SK-N-MC (cell line): Measurements from ENCODE around the gene NPFF.
"Not testable (repeated sequence)": the region's sequence is repeated elsewhere in the genome, so short reads cannot be mapped to it uniquely, and the experiment has no call there.

ENCODE experiments used
- DNase-seq: peaks from one replicate; pipeline ENCODE4 v3.0.0-alpha.2; 2011; ENCODE audit warnings: low read depth, low spot score
- H3K27ac ChIP-seq: fragments of 200-600 bp; sonication (generic); 2 replicates; pipeline ENCODE4 v1.5.1; 2016; ENCODE audit warnings: mixed run types
- H3K36me3 ChIP-seq: fragments of 200-600 bp; sonication (generic); 2 replicates; pipeline ENCODE4 v1.6.1; 2017; ENCODE audit warnings: antibody characterized with exemption, low read length, mixed read lengths; ENCODE audit not compliant: insufficient read depth
- H3K4me3 ChIP-seq: fragments of 200-600 bp; sonication (generic); 2 replicates; pipeline ENCODE4 v1.5.1; 2016
- H3K9ac ChIP-seq: fragments of 200-600 bp; sonication (generic); 2 replicates; pipeline ENCODE4 v1.8.0; 2017; ENCODE audit warnings: mixed run types, mixed read lengths; ENCODE audit not compliant: insufficient read length
- H3K9me3 ChIP-seq: fragments of 200-600 bp; sonication (generic); 2 replicates; pipeline ENCODE4 v1.6.1; 2017; ENCODE audit warnings: low read depth, mild to moderate bottlenecking, antibody characterized with exemption, low read length, moderate library complexity, mixed read lengths
- EZH2 ChIP-seq: fragments of 200-600 bp; sonication (generic); IDR thresholded peaks from one replicate; pipeline ENCODE4 v1.6.1; 2017; ENCODE audit warnings: antibody characterized with exemption
- FOXP2 ChIP-seq: optimal IDR thresholded peaks from 2 replicates; pipeline ENCODE3; 2011; ENCODE audit warnings: mild to moderate bottlenecking, moderate library complexity; ENCODE audit not compliant: insufficient read depth; ENCODE audit errors: extremely low read length, control extremely low read depth
- POLR2AphosphoS5 ChIP-seq: IDR thresholded peaks from 2 replicates; pipeline ENCODE4 v1.6.1; 2012; ENCODE audit warnings: mild to moderate bottlenecking, low read depth, low read length, borderline replicate concordance

The NPFF gene

DNA sequence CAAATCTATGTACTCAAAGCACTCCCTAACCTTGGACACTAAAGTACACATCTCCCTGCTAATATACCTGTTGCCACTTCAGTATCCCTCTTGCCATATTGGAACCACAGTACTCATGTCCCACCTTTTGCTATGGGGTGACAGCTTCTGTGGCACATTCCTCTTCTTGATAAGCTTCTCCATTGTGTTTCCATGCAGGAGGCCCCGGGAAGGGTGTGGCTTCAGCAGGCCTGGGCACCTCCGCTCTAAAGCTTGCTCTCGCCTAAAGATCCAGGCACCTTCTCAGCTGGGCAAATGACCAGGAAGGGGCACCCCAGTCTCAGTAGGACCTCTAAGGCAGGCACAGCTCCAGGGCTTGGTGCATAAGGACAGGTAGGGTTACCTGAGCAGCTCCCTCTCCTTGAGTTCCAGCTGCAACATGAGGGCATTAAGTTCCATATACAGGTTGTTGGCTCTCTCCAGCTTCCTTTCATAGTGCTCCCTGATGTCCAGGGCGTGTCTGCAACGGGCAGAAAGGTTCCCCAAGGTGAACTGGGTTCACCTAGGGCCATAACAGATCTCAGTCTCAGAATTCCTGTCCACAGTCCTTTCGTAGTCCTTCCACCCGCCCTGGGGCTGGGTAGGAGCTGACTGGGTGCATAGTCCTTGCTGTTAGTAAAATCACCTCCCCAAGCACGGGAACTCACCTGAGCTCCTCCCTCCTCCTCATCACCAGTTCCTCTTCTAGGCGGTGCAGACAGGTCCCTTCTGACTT, 23.9 kb downstream of the NPFF start:
- Histone ChIP-seq H3K36me3 (peaks cover 53% of the 10 kb centered on the region), H3K27ac (0 out of 2 replicates have a peak overlapping the region, but pooled peaks have one; percentile 28)
- no peak for DNase-seq

DNA sequence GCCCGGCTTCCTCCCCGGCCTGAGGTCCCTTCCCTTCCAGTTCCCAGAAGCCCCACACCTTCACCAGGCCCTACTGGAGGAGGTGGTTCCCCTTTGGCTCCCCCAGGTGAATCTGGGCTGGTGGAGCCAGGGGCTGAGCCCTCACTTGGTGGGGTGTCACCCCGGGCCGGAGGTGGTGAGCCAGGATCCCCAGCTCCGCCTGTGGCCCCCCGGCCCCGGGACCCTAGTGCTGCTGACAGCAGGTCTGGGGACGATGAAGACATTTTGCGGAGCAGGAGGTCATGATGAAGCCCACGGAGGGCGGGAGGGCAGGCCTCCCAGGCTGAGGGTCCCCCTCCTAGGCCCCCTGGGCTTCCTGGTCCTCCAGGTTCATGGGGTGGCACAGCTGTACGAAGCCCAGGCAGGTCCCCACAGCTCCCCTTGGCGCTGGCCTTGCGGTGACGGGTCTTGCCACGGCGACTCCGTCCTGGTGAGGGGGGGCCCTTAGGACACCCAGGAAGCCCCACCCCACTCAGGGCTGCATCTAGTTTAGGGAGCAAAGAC, 24.6 kb downstream of the NPFF start:
- DNase-seq: no peak

More for the DNA sequence above, 23.9 kb downstream of the NPFF start:
- TF ChIP-seq EZH2 (no peak), POLR2AphosphoS5 (no peak; the same call in none of the 2 replicates), FOXP2 (no peak)
- Histone ChIP-seq H3K4me3 (no peak overlapping the region), H3K9me3 (no peaks in the 10 kb centered on the region), H3K9ac (no peak overlapping the region)

DNA sequence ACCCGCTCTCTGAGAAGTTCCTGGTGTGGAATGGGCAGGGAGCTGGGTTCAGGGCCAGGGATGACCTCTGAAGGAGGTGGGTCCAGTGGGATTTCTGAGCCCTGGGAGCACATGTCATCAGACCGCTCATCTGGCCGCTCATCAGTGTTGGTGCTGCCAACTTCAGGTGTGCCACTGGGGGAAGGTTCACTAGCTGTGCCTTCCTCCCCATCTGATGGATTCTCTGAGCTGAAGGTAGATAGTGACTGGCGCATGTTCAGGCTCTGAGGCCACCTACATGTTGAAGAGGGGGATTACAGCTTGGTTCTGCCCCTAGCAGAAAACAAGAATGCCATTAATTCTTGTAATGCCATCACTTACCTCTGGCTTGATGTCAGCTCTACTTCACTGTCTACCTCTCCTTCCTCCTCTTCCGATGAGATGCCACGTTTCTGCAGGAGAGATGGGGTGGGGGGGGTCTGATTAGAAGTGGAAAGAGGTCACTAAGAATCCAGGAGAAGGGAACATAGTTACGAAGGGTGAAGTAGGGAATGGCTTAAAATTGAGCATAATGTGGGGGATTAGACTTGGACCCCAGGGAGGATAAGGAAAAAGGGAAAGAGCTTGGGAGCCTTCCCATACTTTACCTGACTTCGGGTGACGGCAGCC, 25.2 kb downstream of the NPFF start:
- no peak for DNase-seq
- Histone ChIP-seq H3K36me3 (peaks cover 67% of the 10 kb centered on the region), H3K4me3 (no peak overlapping the region), H3K27ac (peak overlapping the region; percentile 54), H3K9me3 (no peaks in the 10 kb centered on the region), H3K9ac (no peak overlapping the region)
- TF ChIP-seq EZH2: no peak
- TF ChIP-seq FOXP2: no peak
- TF ChIP-seq POLR2AphosphoS5: no peak; the same call in none of the 2 replicates

More for the DNA sequence above, 24.6 kb downstream of the NPFF start:
- H3K4me3 ChIP-seq: no peak overlapping the region
- no peak for TF ChIP-seq EZH2
- no peak for TF ChIP-seq FOXP2
- no peak; the same call in 1 of the 2 replicates for TF ChIP-seq POLR2AphosphoS5
- H3K27ac ChIP-seq: no peak overlapping the region
- H3K9ac ChIP-seq: no peak overlapping the region
- H3K9me3 ChIP-seq: no peaks in the 10 kb centered on the region
- peaks cover 61% of the 10 kb centered on the region for H3K36me3 ChIP-seq

DNA sequence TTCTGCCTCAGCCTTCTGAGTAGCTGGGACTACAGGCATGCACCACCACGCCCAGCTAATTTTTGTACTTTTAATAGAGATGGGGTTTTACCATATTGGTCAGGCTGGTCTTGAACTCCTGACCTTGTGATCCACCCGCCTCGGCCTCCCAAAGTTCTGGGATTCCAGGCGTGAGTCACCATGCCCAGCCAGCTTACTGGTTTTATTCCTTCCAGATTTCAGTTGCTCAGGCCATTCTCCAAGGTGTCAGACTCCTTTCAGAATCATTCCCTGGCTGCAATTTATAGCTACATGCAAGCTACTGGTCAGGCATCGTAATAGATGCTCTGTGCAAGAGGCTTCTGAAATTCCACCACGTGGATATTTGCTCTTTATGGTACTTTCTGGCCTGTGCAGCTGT, 25.8 kb downstream of the NPFF start:
- H3K36me3 ChIP-seq: peaks cover 73% of the 10 kb centered on the region
- not testable (repeated sequence) for H3K4me3 ChIP-seq, H3K9ac ChIP-seq, DNase-seq, H3K9me3 ChIP-seq
- H3K27ac ChIP-seq: peak overlapping the region; percentile 54

DNA sequence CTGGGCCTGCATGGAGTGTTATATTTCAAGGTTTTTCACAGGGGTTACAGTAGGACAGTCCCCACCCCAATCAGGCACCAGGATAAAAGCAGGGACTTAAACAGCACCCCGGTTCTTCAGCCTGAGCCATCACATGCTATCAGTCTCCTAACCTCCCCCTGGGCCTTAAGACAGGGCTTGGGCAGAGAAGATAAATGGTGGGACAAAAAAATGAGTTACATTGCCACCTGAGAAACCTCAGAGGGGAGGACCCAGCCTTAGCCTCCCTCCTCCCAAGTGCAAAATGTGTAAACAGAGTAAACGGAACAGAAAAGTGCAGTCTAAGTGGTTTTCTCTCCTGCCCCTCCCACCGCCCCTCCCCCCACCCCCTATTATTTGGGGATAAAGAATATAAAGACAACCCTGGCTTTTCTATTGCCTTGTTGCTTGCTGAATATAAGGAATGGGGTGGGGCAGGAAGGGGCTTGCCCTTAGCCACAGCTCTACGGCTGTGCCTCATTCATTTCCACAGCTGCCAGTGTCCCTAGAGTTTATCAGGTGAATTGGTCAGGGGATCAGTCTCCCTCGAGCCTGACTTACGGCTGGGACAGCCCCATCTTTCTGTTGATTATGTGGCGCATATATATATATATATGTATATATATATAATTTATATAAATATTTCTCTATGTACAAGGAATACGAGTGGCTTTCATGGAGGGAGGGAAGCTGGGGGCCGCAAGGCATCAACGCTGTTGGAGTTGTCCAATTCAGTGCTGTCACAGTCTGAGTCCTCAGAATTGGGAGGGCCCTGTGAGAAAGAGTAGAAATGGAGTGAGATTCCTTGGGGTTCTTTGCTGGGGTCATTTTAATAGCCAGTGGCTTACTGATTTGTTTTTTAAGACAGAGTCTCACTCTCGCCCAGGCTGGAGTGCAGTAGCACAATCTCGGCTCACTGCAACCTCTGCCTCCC, 26.5 kb downstream of the NPFF start:
- H3K36me3 ChIP-seq: peaks cover 80% of the 10 kb centered on the region

DNA sequence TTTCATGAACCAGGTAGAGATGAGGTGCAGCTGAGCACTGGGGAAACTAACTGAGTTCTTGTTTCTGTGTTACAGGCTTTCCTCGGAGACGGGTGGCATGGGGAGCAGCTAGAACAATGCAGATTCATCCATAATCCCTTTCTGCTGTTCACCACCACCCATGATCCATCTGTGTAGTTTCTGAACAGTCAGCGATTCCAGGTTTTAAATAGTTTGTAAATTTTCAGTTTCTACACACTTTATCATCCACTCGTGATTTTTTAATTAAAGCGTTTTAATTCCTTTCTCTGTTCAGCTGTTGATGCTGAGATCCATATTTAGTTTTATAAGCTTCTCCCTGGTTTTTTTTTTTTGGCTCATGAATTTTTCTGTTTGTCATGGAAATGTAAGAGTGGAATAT, 28.0 kb downstream of the NPFF start:
- no peak for TF ChIP-seq FOXP2
- TF ChIP-seq EZH2: no peak
- Histone ChIP-seq H3K4me3 (no peak overlapping the region), H3K9ac (no peak overlapping the region), H3K27ac (peak overlapping the region; percentile 80), H3K36me3 (peaks cover 84% of the 10 kb centered on the region), H3K9me3 (no peaks in the 10 kb centered on the region)
- no peak for DNase-seq

More for the DNA sequence above, 26.5 kb downstream of the NPFF start:
- peak overlapping the region; percentile 52; the same call in 1 of the 2 replicates for H3K27ac ChIP-seq
- no peak overlapping the region for H3K4me3 ChIP-seq
- no peak overlapping the region for H3K9ac ChIP-seq
- H3K9me3 ChIP-seq: no peaks in the 10 kb centered on the region
- DNase-seq: no peak
- TF ChIP-seq POLR2AphosphoS5 (peak; percentile 40; the same call in 1 of the 2 replicates), EZH2 (no peak), FOXP2 (no peak)

DNA sequence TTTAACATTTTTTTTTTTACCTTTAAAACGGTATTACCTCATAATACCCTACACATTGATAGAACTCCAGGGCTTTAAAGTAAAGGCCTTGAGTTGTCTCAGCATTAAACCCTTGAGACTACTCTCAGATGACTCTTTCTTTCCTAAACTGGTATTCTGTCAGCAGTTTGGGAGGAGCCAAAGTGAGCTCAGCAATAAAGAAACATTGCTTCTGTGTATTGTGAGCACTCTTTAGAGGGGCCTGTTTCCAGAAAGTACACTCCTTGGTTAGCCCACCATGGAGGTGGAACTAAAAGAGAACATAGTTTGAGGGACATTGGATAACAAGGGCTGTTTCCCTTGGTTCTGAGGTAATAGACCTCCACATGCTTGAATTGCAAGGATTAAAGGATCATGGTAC, 28.4 kb downstream of the NPFF start:
- no peak overlapping the region for H3K9ac ChIP-seq
- H3K9me3 ChIP-seq: no peaks in the 10 kb centered on the region
- peak overlapping the region; percentile 80 for H3K27ac ChIP-seq
- peaks cover 89% of the 10 kb centered on the region for H3K36me3 ChIP-seq
- TF ChIP-seq EZH2 (no peak), POLR2AphosphoS5 (no peak), FOXP2 (no peak)
- no peak overlapping the region for H3K4me3 ChIP-seq
- DNase-seq: no peak
